A549 (cell line): Measurements from ENCODE around the gene FRMD7. TPM values are rescaled to one million over a fixed set of nuclear protein-coding genes. Genes with fewer than 3 reads are reported as not detected.

Experiments
- ATAC-seq, 2 experiments: fragments of 200-7000 bp in 1 of 2; fragments of >200 bp in 1 of 2; cut with Nextera tagmentation in 1 of 2; cut with Tn5 transposase in 1 of 2; 3 replicates each; pipeline versions ENCODE4 v1.8.0 to v1.9.1; 2018 to 2020; ENCODE audit warnings: mild to moderate bottlenecking in 1 of 2, moderate library complexity in 1 of 2
- CTCF ChIA-PET: fragments of 300-600 bp; sonication (Branson Sonifier 250); formaldehyde crosslinking; extraction: SDS; loops from one replicate; lab custom pipeline; 2021; ENCODE audit warnings: antibody characterized with exemption, inconsistent platforms; lab: Yijun Ruan, JAX
- POLR2A ChIA-PET: fragments of 350-600 bp; formaldehyde crosslinking; extraction: SDS; loops from one replicate; lab custom pipeline; 2021; ENCODE audit warnings: antibody characterized with exemption, inconsistent platforms; lab: Yijun Ruan, JAX
- DNase-seq, 2 experiments: peaks; one replicate each; pipeline versions ENCODE4 v3.0.0 to v3.0.0-alpha.2; 2011 to 2016; ENCODE audit warnings: low read depth in 1 of 2, low spot score in 1 of 2
- FAIRE-seq: peaks from 2 replicates; lab custom pipeline; 2011; peaks lifted over from hg19 to GRCh38; lab: Jason Lieb, UNC
- H3K27ac ChIP-seq, 2 experiments: fragments of >200 bp; sonication (Bioruptor Twin); formaldehyde crosslinking; 3 replicates each; pipeline ENCODE4 v1.5.1; 2016 to 2017
- H3K4me1 ChIP-seq: fragments of >200 bp; sonication (Bioruptor Twin); formaldehyde crosslinking; 3 replicates; pipeline ENCODE4 v1.6.1; 2016
- H3K4me2 ChIP-seq: fragments of >200 bp; sonication (Bioruptor Twin); formaldehyde crosslinking; 3 replicates; pipeline ENCODE4 v1.6.1; 2016
- H3K4me3 ChIP-seq: fragments of >200 bp; sonication (Bioruptor Twin); formaldehyde crosslinking; 3 replicates; pipeline ENCODE4 v1.5.1; 2016
- H3K9me3 ChIP-seq: fragments of >200 bp; sonication (Bioruptor Twin); formaldehyde crosslinking; 3 replicates; pipeline ENCODE4 v1.6.1; 2016
- ATOH8 ChIP-seq: fragments of 250-450 bp; sonication (Bioruptor Pico); IDR thresholded peaks from 2 replicates; pipeline ENCODE4 v1.5.0; 2020; ENCODE audit warnings: low read depth, mild to moderate bottlenecking, moderate library complexity
- BHLHE40 ChIP-seq: IDR thresholded peaks from 2 replicates; pipeline ENCODE4 v1.6.1; 2012; ENCODE audit warnings: low read depth, low read length, inconsistent platforms
- CHD4 ChIP-seq: fragments of 200-600 bp; sonication (generic); IDR thresholded peaks from 2 replicates; pipeline ENCODE4 v1.6.1; 2016; ENCODE audit warnings: antibody characterized with exemption, mild to moderate bottlenecking, borderline replicate concordance
- EHMT2 ChIP-seq: fragments of 200-600 bp; sonication (generic); IDR thresholded peaks from 2 replicates; pipeline ENCODE4 v1.6.1; 2016; ENCODE audit warnings: antibody characterized with exemption, low read depth, mild to moderate bottlenecking, moderate library complexity
- ESRRA ChIP-seq: fragments of 150-350 bp; IDR thresholded peaks from 2 replicates; pipeline ENCODE4 v1.6.1; 2014; ENCODE audit warnings: mild to moderate bottlenecking, low read length, borderline replicate concordance
- FOSB ChIP-seq: fragments of 250-450 bp; sonication (Bioruptor Pico); IDR thresholded peaks from 2 replicates; pipeline ENCODE4 v1.5.0; 2020; ENCODE audit warnings: mild to moderate bottlenecking, moderate library complexity
- FOSL2 ChIP-seq, 2 experiments: fragments of 450-650 bp in 1 of 2; fragments of >200 bp in 1 of 2; sonication (Bioruptor Twin) in 1 of 2; formaldehyde crosslinking; IDR thresholded peaks; 2 replicates each; pipeline versions ENCODE4 v1.5.0 to v1.6.1; 2016 to 2020; ENCODE audit warnings: mild to moderate bottlenecking in 1 of 2, moderate library complexity in 1 of 2
- FOXS1 ChIP-seq: fragments of 250-450 bp; sonication (Bioruptor Pico); IDR thresholded peaks from 2 replicates; pipeline ENCODE4 v1.5.0; 2020; ENCODE audit warnings: mild to moderate bottlenecking, moderate library complexity
- HES2 ChIP-seq: fragments of >200 bp; sonication (Bioruptor Twin); formaldehyde crosslinking; IDR thresholded peaks from 2 replicates; pipeline ENCODE4 v1.6.1; 2016
- HMGXB4 ChIP-seq: fragments of 250-450 bp; sonication (Bioruptor Pico); IDR thresholded peaks from 2 replicates; pipeline ENCODE4 v1.5.0; 2021; ENCODE audit warnings: mild to moderate bottlenecking, moderate library complexity, borderline replicate concordance
- JUNB ChIP-seq: fragments of >200 bp; sonication (Bioruptor Twin); formaldehyde crosslinking; IDR thresholded peaks from 2 replicates; pipeline ENCODE4 v1.6.1; 2016
- MAX ChIP-seq: IDR thresholded peaks from 2 replicates; pipeline ENCODE4 v1.6.1; 2012
- NR3C1 ChIP-seq: fragments of >200 bp; sonication (Bioruptor Twin); formaldehyde crosslinking; IDR thresholded peaks from 3 replicates; pipeline ENCODE4 v1.6.1; 2017
- PBX3 ChIP-seq: IDR thresholded peaks from 2 replicates; pipeline ENCODE4 v1.6.1; 2012
- POLR2A ChIP-seq: IDR thresholded peaks from 2 replicates; pipeline ENCODE4 v1.6.1; 2012; ENCODE audit warnings: mild to moderate bottlenecking, low read length
- POLR2AphosphoS2 ChIP-seq: conservative IDR thresholded peaks from 2 replicates; pipeline ENCODE4 v1.6.1; 2012; ENCODE audit warnings: low read length, improper control_type of control experiment, inconsistent platforms
- RAD21 ChIP-seq, 2 experiments: fragments of >200 bp in 1 of 2; sonication (Bioruptor Twin) in 1 of 2; formaldehyde crosslinking in 1 of 2; IDR thresholded peaks in 1 of 2; conservative IDR thresholded peaks in 1 of 2; 2 replicates in 1 of 2; 3 replicates in 1 of 2; pipeline ENCODE4 v1.6.1; 2012 to 2018; ENCODE audit warnings: inconsistent platforms in 1 of 2
- REST ChIP-seq: fragments of 200-600 bp; sonication (generic); IDR thresholded peaks from 2 replicates; pipeline ENCODE4 v1.6.1; 2016; ENCODE audit warnings: antibody characterized with exemption, mild to moderate bottlenecking, moderate library complexity
- RNF2 ChIP-seq: fragments of 200-600 bp; sonication (generic); IDR thresholded peaks from 2 replicates; pipeline ENCODE4 v1.6.1; 2016; ENCODE audit warnings: low read depth, mild to moderate bottlenecking, antibody characterized with exemption, moderate library complexity, borderline replicate concordance
- SMC3 ChIP-seq: fragments of >200 bp; sonication (Bioruptor Twin); formaldehyde crosslinking; IDR thresholded peaks from 3 replicates; pipeline ENCODE4 v1.6.1; 2018; ENCODE audit warnings: inconsistent platforms
- TP53 ChIP-seq: fragments of 250-450 bp; sonication (Bioruptor Pico); IDR thresholded peaks from 2 replicates; pipeline ENCODE4 v1.5.0; 2021; ENCODE audit warnings: mild to moderate bottlenecking, moderate library complexity
- ZFP36 ChIP-seq: fragments of 450-650 bp; IDR thresholded peaks from 2 replicates; pipeline ENCODE4 v1.6.1; 2014; ENCODE audit warnings: borderline replicate concordance; ENCODE audit not compliant: partially characterized antibody
- ZNF302 ChIP-seq: fragments of 250-450 bp; sonication (Bioruptor Pico); IDR thresholded peaks from 2 replicates; pipeline ENCODE4 v1.9.0; 2021; ENCODE audit warnings: inconsistent platforms, mild to moderate bottlenecking, moderate library complexity
- WGBS: methylation state at CpG from one replicate; pipeline ENCODE4 v1.1.6; 2017; ENCODE audit errors: missing lambda C conversion rate; 5-methylcytosine and 5-hydroxymethylcytosine counted together
- polyA plus RNA-seq, 4 experiments: library from polyadenylated mRNA; depleted of rRNA in 3 of 4; stranded (reverse); fragments of >200 nt; fragmentation: RNase III in 1 of 4; extraction: RNeasy Plus Mini Kit Qiagen cat#74134 plus additional on column Dnase treatment in 1 of 4; gene quantifications; 2 replicates in 3 of 4; 3 replicates in 1 of 4; pipeline ENCODE4 v1.2.3, GENCODE V29; 2011 to 2017

FRMD7 gene
- polyA plus RNA-seq, 2 of the 4 experiments (the other 2 are of a cell fraction), result not detected

GRCh38 chrX:132125906-132126305 lies 1.9 kb downstream of the FRMD7 start:
- H3K4me2 ChIP-seq, result no peak overlapping the region
- H3K4me3 ChIP-seq, result no peak overlapping the region
- ChIA-PET POLR2A (no interaction called here), CTCF (no interaction called here)
- no peak for ATAC-seq
- no peaks in the 10 kb centered on the region for H3K4me1 ChIP-seq
- no peak overlapping the region for H3K27ac ChIP-seq
- H3K9me3 ChIP-seq, result no peaks in the 10 kb centered on the region
- DNase-seq, result no peak
- TF ChIP-seq FOXS1 (no peak), ESRRA (no peak), TP53 (CRISPR knock-in tag) (no peak), ZNF302 (CRISPR knock-in tag) (no peak), CHD4 (no peak), RNF2 (no peak), HMGXB4 (CRISPR knock-in tag) (no peak), JUNB (no peak), FOSB (CRISPR knock-in tag) (no peak), RAD21 (conservative IDR thresholded peaks at IDR 0.05 in 1 of 2, IDR thresholded peaks at IDR 0.05 in 1 of 2) (no peak), ATOH8 (no peak), POLR2A (no peak), NR3C1 (no peak), HES2 (no peak), FOSL2 (IDR thresholded peaks at IDR 0.05) (no peak), FOSL2 (CRISPR knock-in tag; IDR thresholded peaks at IDR 0.05) (no peak), SMC3 (no peak), MAX (no peak), REST (no peak)
- FAIRE-seq, result peak; percentile 97

- Histone ChIP-seq H3K4me1 (no peaks in the 10 kb centered on the region), H3K4me3 (no peak overlapping the region), H3K27ac (no peak overlapping the region), H3K4me2 (no peak overlapping the region), H3K9me3 (no peaks in the 10 kb centered on the region)
- FAIRE-seq (no peak), ATAC-seq (no peak), DNase-seq (no peak)
- WGBS, result 13% methylated on average over 4 of the region's 4 CpGs
- TF ChIP-seq ATOH8 (no peak), PBX3 (no peak), EHMT2 (no peak), POLR2AphosphoS2 (no peak), BHLHE40 (no peak), RAD21 (conservative IDR thresholded peaks at IDR 0.05 in 1 of 2, IDR thresholded peaks at IDR 0.05 in 1 of 2) (no peak), ZFP36 (peak; percentile 82)
- POLR2A ChIA-PET, result no interaction called here
- CTCF ChIA-PET, result no interaction called here
These were observed 6.9 kb downstream of the FRMD7 start for GRCh38 chrX:132120913-132121312.
